Activated naive CD8-positive, alpha-beta T cell treated with anti-CD3 and anti-CD28 coated beads, Interleukin-2, amount 50 U/mL, for 24 hours (primary cell): ENCODE measurements around the gene PLD6.

Source experiments
- ATAC-seq: fragments of 150-1000 bp; cut with Tn5 transposase; one replicate; pipeline ENCODE4 v1.10.0; 2021
- DNase-seq: peaks from one replicate; pipeline ENCODE4 v3.0.0; 2021
- H3K27ac Mint-ChIP-seq: one replicate; pipeline ENCODE4 v1.8.0; 2021; ENCODE audit warnings: mild to moderate bottlenecking, mixed read lengths
- H3K27me3 Mint-ChIP-seq: one replicate; pipeline ENCODE4 v1.8.0; 2021; ENCODE audit warnings: mixed read lengths
- H3K36me3 Mint-ChIP-seq: one replicate; pipeline ENCODE4 v1.8.0; 2021; ENCODE audit warnings: low read depth, mixed read lengths
- H3K4me1 Mint-ChIP-seq: one replicate; pipeline ENCODE4 v1.8.0; 2021; ENCODE audit warnings: mixed read lengths
- H3K4me3 Mint-ChIP-seq: one replicate; pipeline ENCODE4 v1.8.0; 2021; ENCODE audit warnings: mild to moderate bottlenecking, moderate library complexity, mixed read lengths
- H3K9me3 Mint-ChIP-seq: one replicate; pipeline ENCODE4 v1.8.0; 2021; ENCODE audit warnings: mixed read lengths

Gene PLD6

GRCh38 chr17:17153709-17154108 is 52.4 kb downstream of the PLD6 start:
- H3K27me3 Mint-ChIP-seq, result no peaks in the 10 kb centered on the region
- H3K4me3 Mint-ChIP-seq, result no peak overlapping the region
- H3K27ac Mint-ChIP-seq, result no peak overlapping the region
- ATAC-seq (no peak), DNase-seq (no peak)
- no peaks in the 10 kb centered on the region for H3K9me3 Mint-ChIP-seq
- H3K4me1 Mint-ChIP-seq, result peaks cover 38% of the 10 kb centered on the region
- peaks cover 32% of the 10 kb centered on the region for H3K36me3 Mint-ChIP-seq

DNA sequence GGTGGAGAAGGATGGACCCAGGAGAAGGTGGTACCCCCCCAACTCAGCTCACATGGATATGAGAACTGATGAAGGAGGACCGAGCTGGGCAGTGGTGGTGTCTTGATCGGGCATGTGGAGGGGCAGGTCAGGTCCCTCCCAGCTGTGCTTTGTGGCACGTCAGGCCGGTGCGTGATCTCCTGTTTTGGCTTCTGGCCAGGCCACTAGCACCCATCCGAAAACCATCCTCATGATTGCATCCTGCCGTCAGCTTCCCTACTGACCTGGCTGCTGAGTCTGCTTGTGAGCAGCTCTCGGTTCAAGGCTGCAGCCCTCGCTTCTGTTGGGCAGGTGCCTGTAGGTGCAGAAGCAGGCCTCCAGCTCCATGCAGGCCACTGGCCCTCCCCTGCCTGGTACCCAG is 53.1 kb downstream of the PLD6 start:
- no peaks in the 10 kb centered on the region for H3K9me3 Mint-ChIP-seq
- H3K4me1 Mint-ChIP-seq, result peaks cover 38% of the 10 kb centered on the region
- peaks cover 35% of the 10 kb centered on the region for H3K36me3 Mint-ChIP-seq
- H3K27me3 Mint-ChIP-seq, result no peaks in the 10 kb centered on the region
- ATAC-seq (no peak), DNase-seq (no peak)
- no peak overlapping the region for H3K27ac Mint-ChIP-seq
- H3K4me3 Mint-ChIP-seq, result no peak overlapping the region

- Mint-ChIP-seq H3K4me3 (no peak overlapping the region), H3K27me3 (no peaks in the 10 kb centered on the region), H3K4me1 (peaks cover 38% of the 10 kb centered on the region), H3K9me3 (no peaks in the 10 kb centered on the region), H3K36me3 (peaks cover 35% of the 10 kb centered on the region), H3K27ac (peak overlapping the region; percentile 7)
- ATAC-seq (no peak), DNase-seq (no peak)
Observed at GRCh38 chr17:17152385-17152784, 53.7 kb downstream of the PLD6 start.

DNA sequence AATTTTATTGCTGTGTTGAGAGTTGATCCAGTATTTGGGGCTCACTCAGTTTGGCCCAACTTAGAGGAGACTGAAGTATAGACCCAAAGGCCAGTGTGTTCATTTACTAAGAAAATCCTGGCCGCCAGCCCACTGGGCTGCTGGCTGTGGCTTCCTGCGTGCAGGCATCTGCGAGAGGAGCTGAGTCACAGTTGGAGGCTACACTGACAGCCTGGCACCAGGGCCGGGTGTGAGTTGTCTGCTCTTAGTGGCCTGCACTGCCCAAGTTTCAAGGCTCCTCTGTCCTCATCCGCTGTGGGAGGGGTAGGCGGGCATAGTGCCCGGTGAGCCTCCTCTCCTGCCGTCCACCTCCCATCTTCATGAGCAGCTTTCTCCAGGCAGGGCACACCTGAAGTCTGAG is 54.2 kb downstream of the PLD6 start:
- DNase-seq (peak; percentile 29), ATAC-seq (peak; percentile 56)
- no peak overlapping the region for H3K4me3 Mint-ChIP-seq
- H3K36me3 Mint-ChIP-seq, result peaks cover 37% of the 10 kb centered on the region
- peaks cover 38% of the 10 kb centered on the region for H3K4me1 Mint-ChIP-seq
- H3K9me3 Mint-ChIP-seq, result no peaks in the 10 kb centered on the region
- H3K27ac Mint-ChIP-seq, result peak overlapping the region; percentile 73
- no peaks in the 10 kb centered on the region for H3K27me3 Mint-ChIP-seq

DNA sequence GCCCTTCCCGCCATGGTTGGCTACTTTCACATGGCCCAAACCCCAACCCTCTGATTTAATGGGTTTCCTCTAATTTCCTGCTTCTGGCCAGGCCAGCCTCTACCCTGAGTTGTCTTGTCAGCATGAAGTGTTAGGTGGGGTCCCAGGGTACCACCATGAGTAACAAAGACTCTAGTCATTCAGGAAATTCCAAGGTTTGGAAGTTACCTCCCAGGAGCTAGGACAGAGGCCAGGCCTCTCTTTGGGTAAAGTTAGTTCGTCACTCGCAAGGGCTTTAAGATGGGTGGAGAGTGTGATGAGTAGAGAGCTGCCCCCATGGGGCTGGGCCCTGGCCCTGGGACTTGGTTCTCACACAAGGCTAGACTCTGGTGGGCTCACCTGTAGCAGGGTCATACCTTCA is 54.6 kb downstream of the PLD6 start:
- no peak overlapping the region for H3K4me3 Mint-ChIP-seq
- peak overlapping the region; percentile 73 for H3K27ac Mint-ChIP-seq
- no peaks in the 10 kb centered on the region for H3K9me3 Mint-ChIP-seq
- DNase-seq (no peak), ATAC-seq (no peak)
- H3K4me1 Mint-ChIP-seq, result peaks cover 38% of the 10 kb centered on the region
- H3K36me3 Mint-ChIP-seq, result peaks cover 37% of the 10 kb centered on the region
- no peaks in the 10 kb centered on the region for H3K27me3 Mint-ChIP-seq

DNA sequence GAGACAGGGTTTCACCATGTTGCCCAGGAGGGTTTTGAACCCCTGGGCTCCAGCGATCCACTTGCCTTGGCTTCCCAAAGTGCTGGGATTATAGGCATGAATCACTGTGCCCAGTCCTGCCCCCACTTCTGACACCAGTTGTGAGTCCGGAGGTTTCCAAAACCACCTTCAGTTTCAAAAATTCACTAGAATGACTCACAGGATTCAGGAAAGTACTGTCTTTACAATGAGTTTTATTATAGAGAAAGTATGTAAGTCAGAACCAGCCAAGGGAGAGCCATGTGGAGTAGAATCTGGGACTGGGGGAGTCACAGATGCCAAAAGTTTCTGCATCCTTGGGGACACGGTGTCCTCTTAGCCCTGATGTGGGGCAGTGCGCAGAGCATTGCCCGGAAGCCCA is 55.1 kb downstream of the PLD6 start:
- Mint-ChIP-seq H3K27ac (peak overlapping the region; percentile 73), H3K4me3 (no peak overlapping the region), H3K36me3 (peaks cover 37% of the 10 kb centered on the region), H3K27me3 (no peaks in the 10 kb centered on the region), H3K4me1 (peaks cover 38% of the 10 kb centered on the region), H3K9me3 (no peaks in the 10 kb centered on the region)
- DNase-seq (no peak), ATAC-seq (peak; percentile 19)
